NT2/D1 (cell line): ENCODE measurements around the gene RPH3AL.

Experiments used
- SUZ12 ChIP-seq: IDR thresholded peaks from 2 replicates; pipeline ENCODE4 v1.6.1; 2011; ENCODE audit not compliant: insufficient read length, insufficient read depth; ENCODE audit errors: extremely low read depth
- YY1 ChIP-seq: IDR thresholded peaks from 2 replicates; pipeline ENCODE4 v1.6.1; 2011; ENCODE audit not compliant: insufficient read length, insufficient read depth

DNA sequence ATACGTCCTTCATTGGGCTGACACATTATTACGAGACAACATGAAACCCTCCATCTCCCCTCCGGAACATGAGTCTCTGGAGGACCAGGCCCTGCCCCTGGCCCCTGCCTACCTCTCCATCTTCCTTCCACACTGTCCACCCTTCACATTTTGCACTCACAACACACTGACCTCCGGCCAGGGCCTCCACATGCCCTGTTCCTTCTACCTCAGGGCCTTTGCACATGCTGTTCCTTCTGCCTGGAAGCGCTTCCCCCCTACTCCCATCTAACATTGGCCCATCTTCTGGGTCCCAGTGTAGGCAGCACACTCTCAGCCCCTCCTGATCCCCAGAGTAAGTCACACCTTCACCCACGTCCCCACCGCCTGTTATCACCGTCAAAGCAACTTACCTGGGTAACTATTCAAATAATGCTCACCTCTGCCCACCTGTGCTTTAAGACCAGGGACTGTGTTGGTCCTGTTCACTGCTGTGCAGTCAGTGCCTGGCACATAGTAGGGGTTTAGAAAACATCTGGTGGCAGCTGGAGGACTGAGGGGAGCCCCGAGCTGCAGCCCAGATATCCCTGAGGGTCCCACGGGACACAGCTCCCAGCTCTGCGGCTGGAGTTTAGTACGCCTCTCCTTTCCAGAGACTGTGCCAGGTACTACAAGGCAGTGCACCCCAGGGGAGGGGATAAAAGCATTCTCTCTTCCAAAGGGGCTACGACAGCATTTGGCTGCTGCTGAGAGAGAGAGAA lies 27.2 kb downstream of the RPH3AL start:
- TF ChIP-seq SUZ12: no peak
- no peak for TF ChIP-seq YY1
